Omental fat pad (tissue), 4 donors: Measurements from ENCODE around the gene CSGALNACT2. TPM values are rescaled to one million over a fixed set of nuclear protein-coding genes. Genes with fewer than 3 reads are reported as not detected.
A peak's percentile ranks its signal among the peaks of the same experiment; 100 is the strongest.

Experiments used
- ATAC-seq: fragments of 150-250 bp; one replicate; pipeline ENCODE4 v1.9.1; 2016; ENCODE audit warnings: mild to moderate bottlenecking, moderate library complexity; ENCODE audit not compliant: low FRiP score
- DNase-seq: peaks from one replicate; pipeline ENCODE4 v3.0.0-alpha.2; 2019; ENCODE audit warnings: low spot score
- total RNA-seq, 4 donors: library from RNA; depleted of rRNA; stranded (reverse); fragments of >200 nt; gene quantifications; one replicate each; pipeline ENCODE4 v1.1.0, GENCODE V29; 2016
- TF ChIP-seq, protein P1 (sequence below), 3 donors: fragments of 450-650 bp; IDR thresholded peaks; one replicate each; pipeline ENCODE4 v1.5.1; 2016 to 2017; ENCODE audit warnings: antibody characterized with exemption in 3 of 3, mild to moderate bottlenecking in 3 of 3, moderate library complexity in 2 of 3

The CSGALNACT2 gene
- total RNA-seq, 4 donors from 2014 or later: 22.0 to 45.8 (median 37.9) TPM

DNA sequence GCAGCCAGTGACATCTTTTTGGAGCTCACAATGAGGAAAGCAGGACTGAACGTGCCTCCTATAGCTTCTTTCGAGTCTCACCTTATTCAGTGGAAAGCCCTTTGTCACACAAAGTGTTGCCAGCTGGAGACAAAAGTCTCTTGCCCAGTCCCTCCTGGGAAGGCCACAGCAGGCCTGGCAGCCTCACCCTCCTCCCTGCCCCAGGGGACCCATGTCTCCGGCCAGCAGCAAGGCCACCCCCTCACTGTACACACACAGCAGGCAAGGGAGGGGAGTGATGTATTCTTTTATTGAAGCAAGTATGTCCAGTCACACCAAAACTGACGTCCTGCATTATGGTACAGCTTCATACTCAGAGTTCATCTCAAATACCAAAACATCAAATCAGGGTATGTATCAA lies 56.0 kb downstream of the CSGALNACT2 start:
- DNase-seq (no peak), ATAC-seq (no peak)
- TF ChIP-seq, protein P1, sequence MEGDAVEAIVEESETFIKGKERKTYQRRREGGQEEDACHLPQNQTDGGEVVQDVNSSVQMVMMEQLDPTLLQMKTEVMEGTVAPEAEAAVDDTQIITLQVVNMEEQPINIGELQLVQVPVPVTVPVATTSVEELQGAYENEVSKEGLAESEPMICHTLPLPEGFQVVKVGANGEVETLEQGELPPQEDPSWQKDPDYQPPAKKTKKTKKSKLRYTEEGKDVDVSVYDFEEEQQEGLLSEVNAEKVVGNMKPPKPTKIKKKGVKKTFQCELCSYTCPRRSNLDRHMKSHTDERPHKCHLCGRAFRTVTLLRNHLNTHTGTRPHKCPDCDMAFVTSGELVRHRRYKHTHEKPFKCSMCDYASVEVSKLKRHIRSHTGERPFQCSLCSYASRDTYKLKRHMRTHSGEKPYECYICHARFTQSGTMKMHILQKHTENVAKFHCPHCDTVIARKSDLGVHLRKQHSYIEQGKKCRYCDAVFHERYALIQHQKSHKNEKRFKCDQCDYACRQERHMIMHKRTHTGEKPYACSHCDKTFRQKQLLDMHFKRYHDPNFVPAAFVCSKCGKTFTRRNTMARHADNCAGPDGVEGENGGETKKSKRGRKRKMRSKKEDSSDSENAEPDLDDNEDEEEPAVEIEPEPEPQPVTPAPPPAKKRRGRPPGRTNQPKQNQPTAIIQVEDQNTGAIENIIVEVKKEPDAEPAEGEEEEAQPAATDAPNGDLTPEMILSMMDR (IDR thresholded peaks at IDR 0.05): no peak

DNA sequence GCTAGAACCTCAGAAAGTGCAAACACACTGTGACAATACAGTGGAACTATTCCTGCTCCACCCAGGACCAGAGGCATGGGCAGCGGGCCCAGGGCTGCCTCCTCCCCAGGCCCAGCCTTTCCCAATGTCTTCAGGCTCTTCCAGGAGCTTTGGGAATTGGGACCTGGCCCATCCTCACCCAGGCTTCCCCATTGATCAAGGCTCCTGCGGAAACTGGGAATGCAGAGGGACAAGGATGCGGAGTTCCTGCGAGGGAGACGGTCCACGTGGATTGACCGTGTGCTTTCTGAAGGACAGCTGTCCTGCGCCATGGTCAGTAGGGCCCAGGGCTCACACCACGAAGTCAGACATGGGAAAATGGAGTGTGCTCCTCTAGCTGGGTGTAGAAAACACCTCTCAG lies 56.6 kb downstream of the CSGALNACT2 start:
- DNase-seq (no peak), ATAC-seq (no peak)
- TF ChIP-seq, protein P1 (IDR thresholded peaks at IDR 0.05): no peak

DNA sequence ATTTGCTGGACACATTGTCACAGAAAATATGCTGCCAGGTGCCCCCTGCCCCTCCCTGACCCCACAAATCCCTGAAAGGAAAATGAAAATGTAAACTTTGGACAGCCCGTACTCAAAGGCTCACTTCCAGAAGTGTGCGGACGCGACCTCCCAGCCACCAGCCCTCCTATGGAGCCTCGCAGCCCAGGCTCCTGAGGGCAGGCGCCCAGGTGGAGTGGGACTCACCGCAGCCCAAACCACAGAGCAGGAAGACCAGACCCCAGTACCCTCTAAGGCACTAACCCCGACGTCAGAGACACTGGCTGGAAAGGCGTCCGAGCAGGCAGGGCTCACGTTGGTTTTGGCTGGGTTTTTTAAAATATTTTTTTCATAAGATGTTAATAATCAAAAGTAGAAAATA lies 57.3 kb downstream of the CSGALNACT2 start:
- TF ChIP-seq, protein P1 (IDR thresholded peaks at IDR 0.05): no peak
- DNase-seq (peak; percentile 12), ATAC-seq (no peak)

DNA sequence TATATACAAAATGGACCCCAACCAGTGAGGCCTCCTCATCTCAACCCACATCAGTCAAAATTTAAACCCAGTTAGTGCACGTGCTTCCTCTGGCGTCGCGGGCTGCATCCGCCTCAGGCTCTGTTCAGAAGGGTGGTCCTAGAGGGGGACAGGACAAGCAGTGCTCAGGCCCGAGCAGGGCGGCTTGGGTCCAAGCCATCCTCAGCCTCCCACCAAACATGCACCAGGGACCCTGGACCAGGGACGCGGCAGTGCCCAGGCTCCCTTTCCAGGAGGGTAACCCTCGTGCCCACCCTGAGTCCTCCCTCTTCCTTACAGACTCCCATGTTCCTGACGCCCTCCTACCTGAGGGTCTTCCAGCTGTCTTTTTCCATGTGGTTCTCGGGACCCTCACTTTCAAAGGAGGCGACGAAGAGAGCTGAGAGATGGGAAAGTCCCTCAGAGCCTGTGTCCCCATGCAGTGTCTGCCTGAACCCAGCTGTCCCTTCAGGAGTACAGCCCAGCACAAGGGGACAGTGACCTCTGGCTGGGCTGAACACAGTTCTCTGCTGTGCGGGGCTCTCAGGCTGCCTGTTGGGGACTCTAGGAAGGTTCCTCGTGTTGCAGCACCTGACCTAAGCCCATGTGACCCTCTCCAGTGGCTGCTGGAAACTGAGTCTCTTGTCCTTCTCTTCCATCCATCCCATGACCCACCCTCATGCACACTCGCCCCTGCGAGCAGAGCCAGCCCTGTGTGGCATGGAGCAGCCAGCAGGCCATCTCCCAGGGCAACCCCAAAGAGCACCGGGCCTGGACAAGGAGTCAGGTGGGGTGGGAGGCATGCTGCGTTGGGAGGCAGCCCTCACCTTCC lies 58.1 kb downstream of the CSGALNACT2 start:
- TF ChIP-seq, protein P1 (IDR thresholded peaks at IDR 0.05): no peak
- no peak for ATAC-seq
- DNase-seq: peak; percentile 21

DNA sequence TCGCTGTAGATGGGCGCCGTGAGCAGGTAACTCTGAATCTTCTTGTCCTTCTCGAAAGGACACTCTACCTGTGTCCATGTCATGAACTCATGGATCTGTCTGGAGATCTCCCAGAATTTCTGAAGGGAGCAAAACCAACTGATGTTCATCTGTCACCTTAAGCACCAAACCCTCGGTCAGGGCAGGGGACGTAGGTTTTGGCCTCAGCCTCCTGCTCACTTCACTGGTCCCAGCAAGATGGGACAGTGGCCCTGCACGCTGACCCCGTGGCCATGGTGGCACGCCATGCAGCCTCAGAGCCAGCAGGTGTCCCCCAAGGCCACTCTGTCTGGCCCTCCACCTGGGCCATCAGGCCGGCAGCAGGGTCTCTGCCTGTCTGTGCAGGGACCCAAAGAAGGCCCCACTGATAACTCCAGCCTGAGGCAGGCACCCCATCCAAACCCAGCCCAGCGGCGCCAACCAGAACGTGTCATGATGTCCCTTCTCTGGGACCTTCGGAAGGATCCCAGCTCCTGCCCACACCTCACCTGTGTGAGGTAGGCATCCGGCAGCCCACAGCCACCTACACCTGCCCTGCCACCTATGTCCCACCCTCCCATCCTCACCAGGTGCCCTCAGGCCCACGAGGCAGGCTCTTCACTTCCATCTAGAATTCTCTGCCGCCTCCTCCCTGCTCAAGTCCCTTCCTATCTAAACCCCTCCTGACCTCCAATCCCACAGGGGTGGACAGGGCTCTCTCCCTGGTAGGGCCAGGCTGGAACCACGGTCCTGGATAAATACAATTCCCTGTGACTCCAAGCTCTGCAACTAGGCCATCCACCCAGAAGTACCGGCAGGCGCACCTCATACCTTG lies 59.0 kb downstream of the CSGALNACT2 start:
- DNase-seq (peak; percentile 19), ATAC-seq (no peak)
- TF ChIP-seq, protein P1 (IDR thresholded peaks at IDR 0.05): no peak

DNA sequence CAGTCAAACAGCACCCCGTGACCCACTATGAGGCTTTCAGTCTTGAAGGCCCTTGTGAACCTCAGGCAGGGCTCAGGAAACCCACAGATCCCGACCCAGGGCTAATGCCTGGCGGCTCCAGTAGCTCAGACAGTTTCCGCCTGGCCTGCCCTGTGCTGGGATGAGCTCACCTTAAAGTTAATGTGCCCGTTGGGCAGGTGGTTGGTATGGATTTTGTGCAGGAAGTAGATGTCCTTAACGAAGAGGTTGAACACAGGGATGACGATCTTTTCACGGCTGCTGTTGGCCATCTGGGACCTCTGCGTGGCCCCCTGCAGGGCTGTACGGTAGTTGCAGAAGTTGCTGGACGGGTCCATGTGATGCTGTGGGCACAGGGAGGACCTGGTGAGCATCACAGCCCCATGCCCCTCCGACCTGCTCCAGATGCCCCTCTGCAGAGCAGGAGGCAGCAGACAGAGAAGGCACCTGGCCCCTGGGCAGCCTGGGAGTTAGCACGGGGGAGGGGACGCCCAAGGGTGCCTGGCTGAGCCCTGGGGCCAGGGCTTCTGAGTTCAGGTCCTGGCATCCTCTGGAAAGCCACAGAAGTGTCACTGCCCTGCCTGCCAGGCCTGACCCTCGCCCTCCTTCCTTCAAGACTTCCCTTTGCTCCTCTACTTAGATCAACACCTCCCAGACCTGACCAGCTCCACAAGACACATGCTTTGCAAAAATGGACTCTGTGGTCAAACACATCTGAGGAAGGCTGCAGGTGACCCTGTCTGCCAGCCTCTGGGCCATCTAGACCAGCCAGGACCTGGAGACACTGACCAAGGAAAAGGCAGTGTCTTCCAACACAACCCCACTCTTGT lies 59.8 kb downstream of the CSGALNACT2 start:
- TF ChIP-seq, protein P1 (IDR thresholded peaks at IDR 0.05): no peak
- DNase-seq: peak; percentile 22
- ATAC-seq: no peak
